HTERT RPE-1 (cell line): ENCODE data around the gene GRB7.

Experiments
- in situ Hi-C: fragments of 300-500 bp; cut with MboI; formaldehyde crosslinking; loops from 4 replicates; pipeline ENCODE4 v1.14.3; 2020; ENCODE audit warnings: low sequenced_read_pairs

GRB7 gene

DNA sequence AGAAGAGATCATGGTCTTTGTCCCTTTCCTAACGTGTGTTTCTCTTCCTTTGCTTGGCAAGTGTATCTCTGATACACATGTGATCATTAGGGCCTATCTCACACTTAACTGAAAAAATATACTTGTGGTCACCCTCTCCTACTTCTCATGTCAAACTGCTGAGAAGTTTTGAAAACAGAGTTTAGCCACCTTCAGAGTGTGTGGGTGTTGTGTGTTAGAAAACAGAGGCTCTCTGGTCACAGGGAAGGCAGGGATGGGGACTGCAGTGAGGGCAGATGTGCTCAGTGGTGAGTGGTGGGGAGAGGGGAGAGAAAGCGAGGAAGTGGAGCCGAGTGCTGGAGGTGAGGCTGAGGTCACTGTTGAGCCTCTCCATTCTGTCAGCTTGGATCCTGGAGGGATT, 29.4 kb downstream of the GRB7 start:
- in situ Hi-C loops = no loop called here

DNA sequence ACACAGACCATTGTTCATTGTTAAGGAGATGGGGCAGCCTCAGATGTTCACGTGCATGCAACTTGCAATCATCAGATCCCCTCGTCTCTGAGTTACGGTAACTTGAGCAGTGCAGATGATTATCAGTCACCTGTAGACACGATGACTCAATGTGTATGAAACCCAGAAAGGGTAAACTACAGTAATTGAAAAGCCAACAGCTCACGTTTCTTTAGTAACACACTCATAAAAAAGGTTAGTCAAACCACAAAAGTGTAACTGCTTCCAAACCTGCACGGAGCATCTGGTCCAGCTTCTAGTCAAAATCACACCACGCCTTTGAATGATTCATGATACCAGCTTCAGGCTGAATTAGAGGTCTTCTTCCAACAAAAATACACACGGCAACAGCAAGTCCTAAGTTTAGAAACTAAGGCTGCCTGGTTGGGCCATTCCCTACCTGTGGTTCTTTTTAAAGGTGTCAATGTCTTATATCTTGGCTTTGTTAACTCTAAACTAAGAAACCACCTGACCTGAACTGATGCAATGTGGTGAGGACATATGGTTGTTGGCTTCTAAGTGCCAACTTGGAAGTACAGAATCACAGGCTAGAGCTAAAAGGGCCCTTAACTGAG, 32.3 kb downstream of the GRB7 start:
- in situ Hi-C loops = no loop called here

- in situ Hi-C loops = no loop called here
Observed at GRCh38 chr17:39772415-39772814, 34.7 kb downstream of the GRB7 start.

GRCh38 chr17:39772987-39773934, 35.5 kb downstream of the GRB7 start:
- in situ Hi-C loops = no loop called here

- in situ Hi-C loops = no loop called here
Observed at GRCh38 chr17:39774047-39774446, 36.3 kb downstream of the GRB7 start.

- in situ Hi-C loops = no loop called here
Observed at GRCh38 chr17:39775031-39775430, 37.3 kb downstream of the GRB7 start.

DNA sequence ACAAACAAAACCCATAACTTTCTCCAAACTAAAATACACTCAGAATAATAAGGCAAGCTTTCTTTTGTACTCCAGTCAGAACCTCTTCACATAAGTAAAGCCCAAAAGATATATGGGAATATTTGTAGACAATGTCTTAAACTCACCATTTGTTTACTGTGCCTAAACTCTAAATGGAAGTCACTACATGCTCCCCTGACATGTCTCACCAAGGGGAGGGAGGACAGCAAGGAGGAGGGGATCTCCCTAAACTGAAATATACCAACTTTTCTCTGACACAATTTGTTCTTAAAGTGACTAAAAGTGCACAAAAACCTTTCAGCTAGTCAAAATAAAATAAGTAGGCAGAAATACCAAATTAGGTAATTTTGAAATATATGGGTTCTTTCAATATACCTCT, 38.5 kb downstream of the GRB7 start:
- in situ Hi-C loops = no loop called here

DNA sequence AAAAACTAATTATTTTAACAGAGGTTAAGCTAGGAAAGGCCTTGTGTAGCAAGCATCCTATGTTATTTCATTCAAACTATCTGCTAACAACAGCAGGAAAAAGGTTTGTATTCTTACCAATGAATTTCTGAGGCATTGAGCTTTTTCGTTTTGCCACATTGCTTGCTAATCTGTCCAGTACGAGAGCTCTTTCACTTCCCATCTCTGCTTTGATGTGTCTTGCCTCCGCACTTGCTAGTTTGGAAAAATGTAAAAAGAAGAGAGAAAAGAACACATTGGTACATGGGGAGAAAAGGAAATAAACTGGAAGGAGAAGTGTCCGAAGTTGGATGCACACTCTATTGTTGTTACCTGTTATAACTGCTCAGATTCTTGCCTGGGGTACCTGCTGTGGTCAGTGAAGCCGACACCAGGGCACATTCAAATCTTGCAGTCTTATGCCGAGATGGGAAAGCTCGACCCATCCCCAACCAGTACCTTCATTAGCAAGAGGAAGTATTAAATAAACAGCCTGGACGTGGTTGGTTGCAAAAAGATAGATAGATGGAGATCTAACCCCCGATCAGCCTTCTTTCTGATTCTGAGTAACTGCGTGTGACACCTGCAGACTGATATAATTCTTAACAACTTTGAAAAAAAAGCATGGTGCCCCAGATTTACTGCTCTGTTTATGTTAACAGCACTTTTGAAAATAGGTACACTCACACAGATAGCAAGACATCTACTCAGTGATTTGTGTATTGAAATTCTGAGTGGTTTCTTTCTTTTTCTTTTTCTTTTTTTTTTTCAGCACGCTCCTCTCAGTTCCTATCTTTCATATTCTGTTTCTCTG, 40.0 kb downstream of the GRB7 start:
- in situ Hi-C loops = no loop called here

- in situ Hi-C loops = no loop called here
Observed at GRCh38 chr17:39781031-39781860, 43.5 kb downstream of the GRB7 start.

- in situ Hi-C loops = no loop called here
Observed at GRCh38 chr17:39781861-39782213, 44.1 kb downstream of the GRB7 start.

DNA sequence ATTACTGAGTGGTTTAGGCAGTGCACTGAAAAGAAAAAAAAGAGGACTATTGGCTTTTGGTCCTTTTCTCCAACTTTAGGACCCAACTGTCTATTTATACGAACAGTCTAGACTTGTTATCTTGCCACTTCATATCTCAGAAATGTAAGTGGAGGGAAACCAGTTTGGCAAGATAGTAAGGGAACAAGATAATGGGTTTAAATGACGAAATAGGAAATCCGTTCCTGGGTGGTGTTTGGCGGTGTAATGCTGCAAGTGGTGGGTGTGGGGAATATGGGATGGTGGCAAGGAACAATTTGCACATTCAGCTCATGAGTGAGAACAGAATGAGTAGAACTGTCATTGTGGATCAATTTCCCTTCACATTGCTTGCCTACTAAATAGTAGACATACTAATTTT, 44.7 kb downstream of the GRB7 start:
- in situ Hi-C loops = no loop called here

DNA sequence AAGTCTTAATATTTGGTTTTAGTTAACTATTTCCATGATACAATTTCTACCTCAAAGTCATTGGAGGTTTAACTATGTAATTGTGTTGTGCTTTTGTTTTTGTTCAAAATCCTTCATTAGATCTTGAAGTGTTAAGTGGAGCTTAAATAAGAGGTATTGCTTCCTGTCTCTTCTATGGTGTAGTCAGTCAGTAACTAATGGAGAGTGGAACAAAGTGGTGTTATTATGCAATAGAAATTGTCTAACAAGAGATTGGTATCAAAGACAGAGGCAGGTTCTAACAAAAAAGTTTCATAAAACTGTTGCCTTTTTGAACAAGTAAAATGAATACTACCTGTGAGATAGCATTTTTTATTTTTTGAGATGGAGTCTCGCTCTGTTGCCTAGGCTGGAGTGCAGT, 45.2 kb downstream of the GRB7 start:
- in situ Hi-C loops = no loop called here

DNA sequence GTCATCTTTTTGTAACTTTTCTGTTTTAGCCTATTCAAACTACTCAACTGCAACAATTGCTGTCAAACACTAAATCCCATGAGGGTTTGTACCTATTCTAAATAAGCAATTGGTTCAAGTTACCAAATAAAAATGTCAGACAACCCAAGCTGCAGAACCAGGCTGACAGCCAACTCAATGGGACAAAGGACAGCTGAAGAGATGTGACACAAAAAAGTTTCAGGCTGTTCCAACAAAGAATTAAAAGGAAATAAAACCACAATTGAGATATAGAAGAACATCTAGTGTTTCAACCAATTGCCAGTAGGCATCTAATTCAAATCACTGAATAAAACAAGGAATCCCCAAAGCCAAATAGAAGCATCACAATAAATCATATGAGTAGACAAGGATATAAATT, 49.3 kb downstream of the GRB7 start:
- in situ Hi-C loops = no loop called here

- in situ Hi-C loops = no loop called here
Observed at GRCh38 chr17:39787743-39788484, 50.2 kb downstream of the GRB7 start.

DNA sequence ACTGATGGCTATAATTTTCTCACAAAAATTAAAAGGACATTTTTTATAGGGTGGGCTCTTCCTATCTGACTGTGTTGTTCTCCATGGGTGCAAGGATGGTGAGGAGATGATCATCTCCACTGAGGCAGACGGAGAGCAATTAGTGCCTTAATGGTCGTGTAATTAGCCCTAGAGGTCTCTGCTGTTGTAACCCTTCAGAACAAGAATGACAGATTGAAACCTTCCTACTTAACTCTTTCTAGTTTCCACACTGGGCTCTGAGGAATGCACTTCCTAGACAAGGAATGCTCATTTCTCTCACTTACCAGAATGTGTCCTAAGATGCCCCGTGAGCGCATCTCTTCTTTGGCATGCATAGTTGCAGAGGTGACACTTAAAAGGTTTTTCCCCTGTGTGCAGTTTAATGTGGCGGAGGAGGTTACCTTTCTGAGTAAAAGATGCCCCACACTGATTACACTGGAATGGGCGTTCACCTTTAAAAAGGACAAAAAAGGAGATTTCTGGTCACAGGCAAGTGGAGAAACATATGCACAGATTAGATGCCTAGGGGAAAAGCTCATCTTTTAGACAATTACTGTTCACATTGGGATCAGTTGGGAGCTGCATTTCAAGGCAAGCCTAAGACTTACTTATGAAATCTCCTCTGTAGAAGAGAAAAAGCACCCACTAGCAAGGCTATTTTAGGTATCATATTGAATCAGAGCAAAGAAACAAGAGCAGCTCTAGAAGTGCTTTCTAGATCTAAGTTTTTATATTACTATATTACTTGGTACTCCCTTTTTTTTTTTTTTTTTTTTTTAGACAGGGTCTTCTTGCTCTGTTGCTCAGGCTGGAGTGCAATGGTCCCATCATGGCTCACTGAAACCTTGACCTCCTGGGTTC, 53.6 kb downstream of the GRB7 start:
- in situ Hi-C loops = no loop called here

DNA sequence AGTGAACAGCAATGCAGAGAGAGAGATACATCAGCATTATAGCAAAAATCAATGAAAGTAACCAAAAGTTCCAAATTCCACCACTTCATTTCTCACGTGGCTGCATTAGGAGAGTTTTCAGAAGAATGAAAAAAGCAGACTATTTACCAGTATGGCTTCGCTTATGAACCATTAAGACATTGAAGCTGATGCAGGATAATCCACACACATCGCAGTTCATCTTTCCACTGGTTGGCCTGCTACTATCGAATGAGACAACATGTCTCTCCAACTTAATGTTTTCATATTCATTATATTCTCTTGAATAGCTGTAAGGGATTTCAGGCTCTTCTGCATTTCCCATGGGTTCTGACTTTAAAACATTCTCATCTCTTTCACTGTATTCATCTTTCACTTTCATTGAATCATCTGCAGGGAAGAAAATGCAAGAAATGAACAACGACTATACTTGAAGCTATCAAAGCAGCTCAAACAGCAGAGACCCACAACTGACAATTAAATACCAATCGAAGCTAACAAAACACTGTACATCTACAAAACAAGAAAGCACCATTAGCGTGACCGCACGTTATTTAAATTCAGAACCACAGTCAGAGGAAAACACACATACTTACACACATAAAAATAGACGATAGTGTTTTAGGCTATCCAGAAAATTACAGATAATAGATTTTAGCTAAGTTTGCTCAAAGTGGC, 54.9 kb downstream of the GRB7 start:
- in situ Hi-C loops = no loop called here

- in situ Hi-C loops = no loop called here
Observed at GRCh38 chr17:39793301-39793872, 55.6 kb downstream of the GRB7 start.
